Activated T-cell treated with anti-CD3 and anti-CD28 coated beads, Interleukin-2, amount 50 U/mL, for 24 hours (primary cell): ENCODE results near the gene IYD.
"Not testable (repeated sequence)": the region's sequence is repeated elsewhere in the genome, so short reads cannot be mapped to it uniquely, and the experiment has no call there.

Source experiments
- DNase-seq: peaks from one replicate; pipeline ENCODE4 v3.0.0-alpha.2; 2020
- H3K27ac Mint-ChIP-seq: 2 replicates; pipeline ENCODE4 v1.8.0; 2020; ENCODE audit warnings: mild to moderate bottlenecking, mixed read lengths
- H3K27me3 Mint-ChIP-seq: 2 replicates; pipeline ENCODE4 v1.8.0; 2020; ENCODE audit warnings: mixed read lengths
- H3K36me3 Mint-ChIP-seq: 2 replicates; pipeline ENCODE4 v1.8.0; 2020; ENCODE audit warnings: low read depth, mixed read lengths
- H3K4me1 Mint-ChIP-seq: 2 replicates; pipeline ENCODE4 v1.8.0; 2020; ENCODE audit warnings: low read depth, mixed read lengths
- H3K4me3 Mint-ChIP-seq: 2 replicates; pipeline ENCODE4 v1.8.0; 2020; ENCODE audit warnings: mild to moderate bottlenecking, moderate library complexity, mixed read lengths
- H3K9me3 Mint-ChIP-seq: 2 replicates; pipeline ENCODE4 v1.8.0; 2020; ENCODE audit warnings: mixed read lengths

The IYD gene

DNA sequence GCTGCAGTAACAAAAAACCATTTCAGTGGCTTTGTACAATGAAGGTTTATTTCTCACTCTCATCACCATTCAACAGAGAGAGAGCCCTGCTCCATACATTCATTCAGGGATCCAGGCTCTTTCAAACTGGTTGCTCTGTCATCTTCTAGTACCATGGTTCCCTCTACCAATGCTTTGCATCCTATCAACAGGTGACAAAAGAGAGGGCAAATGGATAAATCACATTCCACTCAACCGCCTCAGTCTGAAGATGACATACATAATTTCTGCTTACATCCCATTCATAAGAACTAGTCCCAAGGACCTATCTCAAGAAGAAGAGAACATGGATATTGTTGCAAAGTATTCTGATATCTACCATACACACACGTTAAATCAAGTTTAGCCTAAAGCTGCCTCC lies 51.6 kb downstream of the IYD start:
- Mint-ChIP-seq H3K27ac (no peak overlapping the region), H3K4me3 (no peak overlapping the region), H3K36me3 (no peaks in the 10 kb centered on the region), H3K4me1 (peaks cover 32% of the 10 kb centered on the region), H3K27me3 (peaks cover 17% of the 10 kb centered on the region), H3K9me3 (no peaks in the 10 kb centered on the region)
- no peak for DNase-seq

GRCh38 chr6:150420926-150421325 lies 52.1 kb downstream of the IYD start:
- no peak overlapping the region for H3K4me3 Mint-ChIP-seq

GRCh38 chr6:150425508-150425907 lies 56.7 kb downstream of the IYD start:
- Mint-ChIP-seq H3K36me3 (no peaks in the 10 kb centered on the region), H3K4me1 (no peaks in the 10 kb centered on the region), H3K9me3 (no peaks in the 10 kb centered on the region), H3K4me3 (no peak overlapping the region), H3K27ac (no peak overlapping the region), H3K27me3 (no peaks in the 10 kb centered on the region)
- no peak for DNase-seq

More at GRCh38 chr6:150420926-150421325, 52.1 kb downstream of the IYD start:
- no peaks in the 10 kb centered on the region for H3K9me3 Mint-ChIP-seq
- peaks cover 28% of the 10 kb centered on the region for H3K4me1 Mint-ChIP-seq
- DNase-seq = no peak
- H3K27ac Mint-ChIP-seq = no peak overlapping the region
- H3K27me3 Mint-ChIP-seq = peaks cover 13% of the 10 kb centered on the region
- no peaks in the 10 kb centered on the region for H3K36me3 Mint-ChIP-seq

- H3K4me3 Mint-ChIP-seq = no peak overlapping the region
- H3K36me3 Mint-ChIP-seq = no peaks in the 10 kb centered on the region
- H3K27me3 Mint-ChIP-seq = no peaks in the 10 kb centered on the region
- DNase-seq = no peak
- no peak overlapping the region for H3K27ac Mint-ChIP-seq
- H3K4me1 Mint-ChIP-seq = no peaks in the 10 kb centered on the region
- no peaks in the 10 kb centered on the region for H3K9me3 Mint-ChIP-seq
Observed at GRCh38 chr6:150426198-150426597, 57.4 kb downstream of the IYD start.

GRCh38 chr6:150427037-150427602 lies 58.3 kb downstream of the IYD start:
- no peak overlapping the region for H3K27ac Mint-ChIP-seq
- no peak for DNase-seq
- no peaks in the 10 kb centered on the region for H3K36me3 Mint-ChIP-seq
- H3K27me3 Mint-ChIP-seq = no peaks in the 10 kb centered on the region
- no peaks in the 10 kb centered on the region for H3K9me3 Mint-ChIP-seq
- no peaks in the 10 kb centered on the region for H3K4me1 Mint-ChIP-seq
- no peak overlapping the region for H3K4me3 Mint-ChIP-seq

DNA sequence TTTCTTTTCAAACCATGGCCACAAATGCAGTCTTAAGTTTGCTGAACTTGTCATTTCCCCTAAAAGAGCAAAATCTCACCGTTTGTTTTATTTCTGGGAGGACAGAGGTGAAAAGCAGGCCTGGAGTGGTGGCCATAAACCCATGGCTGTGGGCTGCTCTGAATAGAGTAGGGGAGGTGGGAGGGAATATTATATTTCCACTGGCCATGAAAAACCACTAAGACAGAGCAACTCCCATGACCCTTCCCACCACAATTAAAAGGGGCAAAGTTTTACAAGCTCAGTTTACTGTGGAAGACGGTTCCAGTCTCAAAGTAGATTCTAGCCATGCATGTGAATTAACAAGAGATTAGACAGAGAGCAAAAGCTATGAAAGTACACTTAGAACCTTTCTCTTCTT lies 59.0 kb downstream of the IYD start:
- Mint-ChIP-seq H3K36me3 (no peaks in the 10 kb centered on the region), H3K27ac (no peak overlapping the region), H3K4me1 (no peaks in the 10 kb centered on the region), H3K4me3 (no peak overlapping the region), H3K27me3 (no peaks in the 10 kb centered on the region), H3K9me3 (no peaks in the 10 kb centered on the region)
- no peak for DNase-seq

- Mint-ChIP-seq H3K4me3 (no peak overlapping the region), H3K9me3 (no peaks in the 10 kb centered on the region), H3K36me3 (no peaks in the 10 kb centered on the region), H3K4me1 (no peaks in the 10 kb centered on the region), H3K27ac (no peak overlapping the region), H3K27me3 (no peaks in the 10 kb centered on the region)
- DNase-seq = no peak
Observed at GRCh38 chr6:150430815-150431214, 62.0 kb downstream of the IYD start.

DNA sequence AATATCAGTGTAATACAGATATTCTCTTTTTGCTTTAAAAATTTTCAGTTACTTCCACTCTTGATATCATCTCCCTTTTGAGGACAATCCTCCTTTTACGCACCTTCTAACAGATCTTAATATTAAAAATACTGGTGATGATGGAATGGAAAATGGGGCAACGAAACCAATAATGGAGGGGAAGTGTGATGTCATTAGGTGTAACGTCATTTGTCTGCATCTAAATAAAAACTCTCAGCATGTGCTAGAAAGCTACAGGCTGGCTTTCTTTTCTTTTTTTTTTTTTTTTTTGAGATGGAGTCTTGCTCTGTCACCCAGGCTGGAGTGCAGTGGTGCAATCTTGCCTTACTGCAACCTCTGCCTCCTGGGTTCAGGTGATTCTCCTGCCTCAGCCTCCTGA lies 66.5 kb downstream of the IYD start:
- H3K4me3 Mint-ChIP-seq = no peak overlapping the region
- DNase-seq = no peak
- no peaks in the 10 kb centered on the region for H3K27me3 Mint-ChIP-seq
- H3K4me1 Mint-ChIP-seq = no peaks in the 10 kb centered on the region
- no peaks in the 10 kb centered on the region for H3K9me3 Mint-ChIP-seq
- no peak overlapping the region for H3K27ac Mint-ChIP-seq
- H3K36me3 Mint-ChIP-seq = no peaks in the 10 kb centered on the region

- Mint-ChIP-seq H3K4me3 (no peak overlapping the region), H3K27me3 (no peaks in the 10 kb centered on the region), H3K4me1 (no peaks in the 10 kb centered on the region), H3K27ac (no peak overlapping the region), H3K9me3 (no peaks in the 10 kb centered on the region), H3K36me3 (no peaks in the 10 kb centered on the region)
- no peak for DNase-seq
Observed at GRCh38 chr6:150435832-150436231, 67.0 kb downstream of the IYD start.

GRCh38 chr6:150439373-150439772 lies 70.6 kb downstream of the IYD start:
- no peaks in the 10 kb centered on the region for H3K36me3 Mint-ChIP-seq
- no peak overlapping the region for H3K4me3 Mint-ChIP-seq
- peaks cover 2% of the 10 kb centered on the region for H3K27me3 Mint-ChIP-seq
- no peaks in the 10 kb centered on the region for H3K9me3 Mint-ChIP-seq
- H3K27ac Mint-ChIP-seq = no peak overlapping the region
- no peaks in the 10 kb centered on the region for H3K4me1 Mint-ChIP-seq
- no peak for DNase-seq

DNA sequence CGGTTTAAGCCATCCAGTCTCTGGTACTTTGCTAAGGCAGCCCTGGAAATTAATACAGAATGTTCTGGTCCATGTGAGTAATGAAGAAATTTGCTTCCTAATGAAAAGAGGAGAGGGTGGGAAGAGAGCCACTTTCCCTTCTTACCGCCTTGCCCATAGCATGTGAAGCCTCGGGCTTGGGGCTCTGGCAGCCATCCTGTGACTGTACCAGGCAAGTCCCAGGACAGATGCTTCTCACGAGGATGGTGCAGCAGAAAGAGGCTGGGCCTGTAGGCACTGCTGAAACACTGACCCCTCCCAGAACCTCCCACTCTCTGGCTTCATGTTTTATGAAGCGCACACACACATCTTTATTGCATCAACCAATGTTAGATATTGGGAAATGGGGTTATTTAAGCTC lies 74.8 kb downstream of the IYD start:
- Mint-ChIP-seq H3K36me3 (no peaks in the 10 kb centered on the region), H3K4me1 (no peaks in the 10 kb centered on the region), H3K27me3 (peaks cover 2% of the 10 kb centered on the region), H3K9me3 (no peaks in the 10 kb centered on the region), H3K27ac (no peak overlapping the region), H3K4me3 (no peak overlapping the region)
- DNase-seq = no peak

DNA sequence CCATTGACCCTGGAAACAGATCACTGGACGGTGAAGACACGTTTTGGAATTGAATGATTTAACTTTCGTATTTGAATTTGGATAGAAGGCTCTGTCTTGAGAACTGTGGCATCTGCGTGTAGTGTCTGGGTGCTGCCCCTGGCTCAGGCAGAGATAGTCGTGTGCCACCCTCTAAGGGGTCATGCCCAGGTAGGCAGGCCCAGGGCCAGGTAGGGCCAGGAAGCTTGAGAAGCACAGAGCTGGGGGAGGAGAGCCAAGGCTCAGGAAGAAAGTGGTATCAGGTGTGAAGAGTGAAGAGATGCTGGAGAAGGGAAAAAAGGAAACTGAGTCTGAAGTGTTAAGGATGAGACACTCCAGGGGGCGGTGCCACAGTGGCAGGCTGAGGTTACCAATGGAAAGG lies 75.5 kb downstream of the IYD start:
- no peak overlapping the region for H3K27ac Mint-ChIP-seq
- no peaks in the 10 kb centered on the region for H3K4me1 Mint-ChIP-seq
- H3K4me3 Mint-ChIP-seq = no peak overlapping the region
- no peaks in the 10 kb centered on the region for H3K36me3 Mint-ChIP-seq
- no peaks in the 10 kb centered on the region for H3K9me3 Mint-ChIP-seq
- DNase-seq = no peak
- H3K27me3 Mint-ChIP-seq = peaks cover 2% of the 10 kb centered on the region

DNA sequence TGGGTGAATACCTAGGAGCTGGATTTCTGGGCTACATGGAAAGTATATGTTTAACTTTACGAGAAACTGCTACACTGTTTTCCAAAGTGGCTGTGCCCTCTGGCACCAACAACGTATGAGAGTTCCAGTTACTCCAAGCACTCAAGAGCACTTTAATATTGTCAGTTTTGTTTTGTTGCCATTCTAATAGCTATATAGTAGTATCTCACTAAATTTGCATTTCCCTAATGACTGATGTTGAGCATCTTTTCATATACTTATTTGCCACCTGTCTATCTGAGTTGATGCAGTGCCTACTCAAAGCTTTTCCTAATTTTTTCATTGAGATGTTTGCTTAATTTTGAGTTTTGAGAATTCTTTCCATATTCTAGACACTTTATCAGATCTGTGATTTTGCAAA lies 76.7 kb downstream of the IYD start:
- no peak overlapping the region for H3K4me3 Mint-ChIP-seq
- H3K27me3 Mint-ChIP-seq = peaks cover 2% of the 10 kb centered on the region
- H3K4me1 Mint-ChIP-seq = no peaks in the 10 kb centered on the region
- no peaks in the 10 kb centered on the region for H3K9me3 Mint-ChIP-seq
- no peak overlapping the region for H3K27ac Mint-ChIP-seq
- no peaks in the 10 kb centered on the region for H3K36me3 Mint-ChIP-seq
- no peak for DNase-seq

DNA sequence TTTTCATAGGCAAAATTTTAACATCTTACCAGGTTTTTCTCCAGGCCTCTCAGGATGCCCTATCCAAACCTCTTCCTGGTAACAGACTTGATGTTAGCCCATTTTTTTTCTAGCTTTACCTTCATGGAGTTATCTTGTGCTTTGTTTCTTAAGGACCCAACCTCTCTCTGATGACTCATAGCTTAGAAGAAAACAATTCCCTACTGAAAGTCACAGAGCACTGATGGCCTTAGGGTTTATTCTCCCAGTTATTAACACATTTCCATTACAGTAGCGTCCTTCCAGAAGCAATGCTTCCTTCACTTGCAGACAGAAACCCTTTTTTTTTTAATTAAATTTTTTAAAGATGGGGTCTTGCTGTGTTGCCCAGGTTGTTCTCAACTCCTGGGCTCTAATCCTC lies 79.4 kb downstream of the IYD start:
- peaks cover 2% of the 10 kb centered on the region for H3K27me3 Mint-ChIP-seq
- no peaks in the 10 kb centered on the region for H3K36me3 Mint-ChIP-seq
- no peaks in the 10 kb centered on the region for H3K9me3 Mint-ChIP-seq
- no peak overlapping the region for H3K27ac Mint-ChIP-seq
- H3K4me1 Mint-ChIP-seq = no peaks in the 10 kb centered on the region
- no peak overlapping the region for H3K4me3 Mint-ChIP-seq
- no peak for DNase-seq

DNA sequence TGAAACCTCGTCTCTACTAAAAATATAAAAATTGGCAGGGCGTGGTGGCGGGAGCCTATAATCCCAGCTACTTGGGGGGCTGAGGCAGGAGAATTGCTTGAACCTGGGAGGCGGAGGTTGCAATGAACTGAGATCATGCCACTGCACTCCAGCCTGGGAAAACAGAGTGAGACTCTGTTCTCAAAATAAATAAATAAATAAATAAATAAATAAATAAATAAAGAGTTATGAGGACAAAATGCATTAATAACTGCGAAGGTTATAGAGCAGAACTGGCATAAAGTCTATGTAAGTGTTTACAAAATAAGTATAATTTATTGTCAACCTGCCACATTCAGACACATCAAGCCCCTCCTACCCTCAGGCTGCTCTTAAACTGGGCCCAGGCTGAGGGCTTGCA lies 80.2 kb downstream of the IYD start:
- H3K36me3 Mint-ChIP-seq, DNase-seq, H3K27ac Mint-ChIP-seq, H3K4me1 Mint-ChIP-seq, H3K9me3 Mint-ChIP-seq, H3K4me3 Mint-ChIP-seq, H3K27me3 Mint-ChIP-seq: not testable (repeated sequence)

DNA sequence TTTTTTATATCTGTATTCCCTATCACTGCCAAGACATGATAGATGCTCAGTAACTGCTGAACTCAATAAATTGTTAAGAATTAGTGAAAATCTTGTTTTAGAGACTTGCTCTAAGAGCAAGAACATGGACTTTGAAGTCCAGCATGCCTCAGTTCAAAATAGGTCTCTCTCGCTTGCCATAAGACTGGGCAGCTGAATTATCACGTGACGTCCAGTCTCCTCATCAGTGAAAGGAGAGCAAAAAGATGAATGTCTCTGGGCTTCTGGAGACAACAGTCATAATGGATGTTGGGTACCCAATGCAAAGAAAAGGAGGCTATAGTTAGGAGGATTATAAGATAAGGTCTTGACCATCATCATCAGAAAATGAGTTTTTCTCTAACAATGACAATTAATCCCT lies 82.1 kb downstream of the IYD start:
- Mint-ChIP-seq H3K4me1 (no peaks in the 10 kb centered on the region), H3K36me3 (no peaks in the 10 kb centered on the region), H3K4me3 (no peak overlapping the region), H3K9me3 (no peaks in the 10 kb centered on the region), H3K27me3 (peaks cover 8% of the 10 kb centered on the region), H3K27ac (no peak overlapping the region)
- DNase-seq = no peak
